Fibroblast of gingiva (primary cell): ENCODE data around the gene MYH1.
"Not testable (repeated sequence)": the region's sequence is repeated elsewhere in the genome, so short reads cannot be mapped to it uniquely, and the experiment has no call there.

Source experiments
- DNase-seq: peaks from one replicate; pipeline ENCODE4 v3.0.0-alpha.2; 2011; ENCODE audit warnings: low read depth

Gene MYH1

GRCh38 chr17:10518271-10519037 is at the start of gene MYH1:
MYH1 (minus strand) TSS chr17:10518542; CDS start chr17:10516642, 1,900 bp downstream.
- DNase-seq: no peak

GRCh38 chr17:10563991-10564660 is 45.8 kb upstream of the MYH1 start:
- no peak for DNase-seq

GRCh38 chr17:10558049-10558448 is 39.7 kb upstream of the MYH1 start:
- no peak for DNase-seq

GRCh38 chr17:10557422-10557821 is 39.1 kb upstream of the MYH1 start:
- DNase-seq: no peak

- DNase-seq: no peak
Observed at GRCh38 chr17:10556301-10557005, 38.1 kb upstream of the MYH1 start.

GRCh38 chr17:10550014-10550413 is 31.7 kb upstream of the MYH1 start:
- no peak for DNase-seq

GRCh38 chr17:10549096-10549842 is 30.9 kb upstream of the MYH1 start, which contains the start of gene MYH2:
MYH2 (minus strand) TSS chr17:10549658; CDS start chr17:10547920, 1,738 bp downstream.
- DNase-seq: no peak

GRCh38 chr17:10547351-10547750 is 29.0 kb upstream of the MYH1 start:
- DNase-seq: no peak

- not testable (repeated sequence) for DNase-seq
Observed at GRCh38 chr17:10543486-10543885, 25.1 kb upstream of the MYH1 start.

- not testable (repeated sequence) for DNase-seq
Observed at GRCh38 chr17:10541179-10541578, 22.8 kb upstream of the MYH1 start.

GRCh38 chr17:10532026-10532425 is 13.7 kb upstream of the MYH1 start:
- no peak for DNase-seq

- DNase-seq: no peak
Observed at GRCh38 chr17:10527419-10527818, 9.1 kb upstream of the MYH1 start.

GRCh38 chr17:10526517-10526916 is 8.2 kb upstream of the MYH1 start:
- DNase-seq: no peak

- DNase-seq: no peak
Observed at GRCh38 chr17:10523064-10523463, 4.7 kb upstream of the MYH1 start.

- no peak for DNase-seq
Observed at GRCh38 chr17:10521949-10522348, 3.6 kb upstream of the MYH1 start.

GRCh38 chr17:10516638-10517037 is 1.7 kb downstream of the MYH1 start:
- DNase-seq: no peak

GRCh38 chr17:10516065-10516464 is 2.3 kb downstream of the MYH1 start:
- no peak for DNase-seq

GRCh38 chr17:10513299-10514067 is 4.9 kb downstream of the MYH1 start:
- no peak for DNase-seq

- no peak for DNase-seq
Observed at GRCh38 chr17:10512856-10513255, 5.5 kb downstream of the MYH1 start.

GRCh38 chr17:10499950-10500349 is 18.4 kb downstream of the MYH1 start:
- DNase-seq: no peak

GRCh38 chr17:10492004-10492403 is 26.3 kb downstream of the MYH1 start:
- DNase-seq: no peak
